Stimulated activated CD8-positive, alpha-beta memory T cell treated with anti-CD3 and anti-CD28 coated beads, Interleukin-4, amount 100 ng/mL, for 48 hours (primary cell): ENCODE results near the gene AP1M2.
A peak's percentile ranks its signal among the peaks of the same experiment; 100 is the strongest.
"Not testable (repeated sequence)": the region's sequence is repeated elsewhere in the genome, so short reads cannot be mapped to it uniquely, and the experiment has no call there.

Experiments used
- DNase-seq: peaks from one replicate; pipeline ENCODE4 v3.0.0-alpha.2; 2020

Gene AP1M2

DNA sequence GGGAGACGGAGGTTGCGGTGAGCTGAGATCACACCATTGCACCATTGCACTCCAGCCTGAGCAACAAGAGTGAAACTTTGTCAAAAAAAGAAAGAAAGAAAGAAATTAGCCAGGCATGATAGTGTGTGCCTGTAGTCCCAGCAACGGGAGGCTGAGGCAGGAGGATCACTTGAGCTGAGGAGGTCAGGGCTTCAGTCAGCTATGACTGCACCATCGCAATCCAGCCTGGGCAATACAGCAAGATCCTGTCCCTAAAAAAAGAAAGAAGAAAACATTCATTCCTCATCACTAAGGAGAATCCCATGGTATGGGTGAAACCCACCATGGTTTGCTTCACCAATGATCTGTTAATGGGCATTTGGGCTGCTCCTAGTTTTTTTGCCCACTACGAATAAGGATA lies 13.0 kb upstream of the AP1M2 start:
- no peak for DNase-seq

GRCh38 chr19:10593820-10594637 lies 6.9 kb upstream of the AP1M2 start:
- DNase-seq: no peak

DNA sequence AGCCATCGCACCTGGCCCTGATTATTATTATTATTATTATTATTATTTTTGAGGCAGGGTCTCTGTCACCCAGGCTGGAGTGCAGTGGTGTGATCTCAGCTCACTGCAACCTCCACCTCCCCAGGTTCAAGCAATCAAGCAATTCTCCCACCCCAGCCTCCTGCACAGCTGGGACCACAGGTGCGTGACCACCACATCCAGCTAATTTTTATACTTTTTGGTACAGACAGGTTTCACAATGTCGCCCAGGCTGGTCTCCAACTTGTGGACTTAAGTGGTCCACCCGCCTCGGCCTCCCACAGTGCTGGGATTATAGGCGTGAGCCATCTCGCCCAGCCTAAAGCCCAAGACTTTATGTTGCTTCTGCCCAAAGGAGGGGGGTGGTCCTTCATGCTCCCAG lies 6.0 kb upstream of the AP1M2 start:
- no peak for DNase-seq

- no peak for DNase-seq
These were observed 683 bp upstream of the AP1M2 start for GRCh38 chr19:10587839-10588150.

- no peak for DNase-seq
These were observed 716 bp downstream of the AP1M2 start for GRCh38 chr19:10586396-10586795.

- DNase-seq: no peak
These were observed 3.9 kb downstream of the AP1M2 start for GRCh38 chr19:10583036-10583776.

- DNase-seq: no peak
These were observed 5.0 kb downstream of the AP1M2 start for GRCh38 chr19:10582091-10582490.

DNA sequence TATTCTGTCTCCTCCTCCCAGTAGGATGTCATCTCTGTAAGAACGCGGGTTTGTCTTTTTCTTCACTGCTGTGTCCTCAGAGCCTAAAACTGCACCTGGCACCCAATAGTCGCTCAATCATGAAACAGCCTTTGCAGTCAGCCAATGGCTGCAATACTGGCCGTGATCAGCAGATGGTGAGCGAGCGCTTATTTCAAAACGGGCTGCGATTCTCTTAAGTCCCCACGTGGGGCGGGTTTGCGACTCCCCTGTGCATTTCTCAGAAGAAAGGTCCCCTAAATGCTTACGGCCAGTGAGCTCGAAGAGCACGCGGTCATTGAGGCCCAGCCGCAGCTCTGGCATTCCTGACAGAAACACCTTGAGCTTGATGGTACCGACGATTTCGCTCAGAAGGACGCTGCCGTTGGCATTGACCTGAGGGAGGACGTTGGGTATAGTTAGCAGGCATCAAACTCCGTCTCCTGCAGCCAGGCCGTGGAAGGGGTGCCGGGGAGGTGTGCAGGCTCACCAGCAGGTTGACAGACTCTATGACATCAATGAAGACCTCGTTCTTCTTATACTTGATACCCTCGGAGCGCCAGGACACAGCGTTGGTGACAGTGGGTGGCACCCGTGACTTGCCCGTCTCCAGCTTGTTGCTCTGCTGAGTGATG lies 6.0 kb downstream of the AP1M2 start:
- DNase-seq: peak; percentile 97

GRCh38 chr19:10577951-10578350 lies 9.2 kb downstream of the AP1M2 start:
- DNase-seq: no peak

GRCh38 chr19:10575011-10575716 lies 11.9 kb downstream of the AP1M2 start:
- no peak for DNase-seq

DNA sequence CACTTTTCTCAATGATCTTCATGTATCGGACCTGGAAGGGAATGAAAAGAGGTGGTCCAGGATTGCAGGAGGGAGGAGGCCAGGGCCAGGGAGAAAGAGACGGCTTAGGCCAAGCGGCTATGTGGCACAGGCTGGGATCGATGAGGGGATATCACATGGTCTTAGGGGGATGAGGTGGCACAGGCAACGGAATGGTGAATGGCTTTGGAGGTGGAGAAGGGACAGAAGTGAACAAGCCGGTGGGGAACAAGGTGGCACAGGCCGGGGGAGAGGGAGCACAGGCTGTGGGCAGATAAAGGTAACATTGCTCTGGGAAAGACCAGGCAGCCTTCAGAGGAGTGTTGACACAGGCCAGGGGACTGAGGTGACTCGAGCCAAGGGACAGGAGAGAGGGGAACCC lies 12.7 kb downstream of the AP1M2 start:
- DNase-seq: no peak

DNA sequence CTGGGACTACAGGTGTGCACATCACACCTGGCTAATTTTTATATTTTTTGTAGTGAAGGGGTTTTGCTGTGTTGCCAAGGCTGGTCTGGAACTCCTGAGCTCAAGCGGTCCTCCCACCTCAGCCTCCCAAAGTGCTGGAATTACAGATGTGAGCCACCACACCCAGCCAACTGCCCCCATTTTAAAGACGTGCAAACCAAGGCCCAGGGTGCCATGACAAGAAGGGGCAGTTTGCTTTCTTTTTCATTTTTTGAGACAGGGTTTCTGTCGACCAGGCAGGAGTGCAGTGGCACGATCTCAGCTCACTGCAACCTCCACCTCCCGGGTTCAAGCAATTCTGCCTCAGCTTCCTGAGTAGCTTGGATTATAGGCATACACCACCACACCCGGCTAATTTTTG lies 13.3 kb downstream of the AP1M2 start:
- DNase-seq: not testable (repeated sequence)

- peak; percentile 100 for DNase-seq
These were observed 18.1 kb downstream of the AP1M2 start, which contains the start of gene CDKN2D for GRCh38 chr19:10568826-10569651. Gene CDKN2D (minus strand): TSS chr19:10568979. CDS start chr19:10568653, 326 bp downstream.

GRCh38 chr19:10568062-10568825 lies 18.9 kb downstream of the AP1M2 start:
- DNase-seq: peak; percentile 71

GRCh38 chr19:10567656-10568055 lies 19.5 kb downstream of the AP1M2 start:
- no peak for DNase-seq

- peak; percentile 74 for DNase-seq
These were observed 20.3 kb downstream of the AP1M2 start for GRCh38 chr19:10566658-10567410.

GRCh38 chr19:10566408-10566657 lies 20.8 kb downstream of the AP1M2 start:
- DNase-seq: no peak

DNA sequence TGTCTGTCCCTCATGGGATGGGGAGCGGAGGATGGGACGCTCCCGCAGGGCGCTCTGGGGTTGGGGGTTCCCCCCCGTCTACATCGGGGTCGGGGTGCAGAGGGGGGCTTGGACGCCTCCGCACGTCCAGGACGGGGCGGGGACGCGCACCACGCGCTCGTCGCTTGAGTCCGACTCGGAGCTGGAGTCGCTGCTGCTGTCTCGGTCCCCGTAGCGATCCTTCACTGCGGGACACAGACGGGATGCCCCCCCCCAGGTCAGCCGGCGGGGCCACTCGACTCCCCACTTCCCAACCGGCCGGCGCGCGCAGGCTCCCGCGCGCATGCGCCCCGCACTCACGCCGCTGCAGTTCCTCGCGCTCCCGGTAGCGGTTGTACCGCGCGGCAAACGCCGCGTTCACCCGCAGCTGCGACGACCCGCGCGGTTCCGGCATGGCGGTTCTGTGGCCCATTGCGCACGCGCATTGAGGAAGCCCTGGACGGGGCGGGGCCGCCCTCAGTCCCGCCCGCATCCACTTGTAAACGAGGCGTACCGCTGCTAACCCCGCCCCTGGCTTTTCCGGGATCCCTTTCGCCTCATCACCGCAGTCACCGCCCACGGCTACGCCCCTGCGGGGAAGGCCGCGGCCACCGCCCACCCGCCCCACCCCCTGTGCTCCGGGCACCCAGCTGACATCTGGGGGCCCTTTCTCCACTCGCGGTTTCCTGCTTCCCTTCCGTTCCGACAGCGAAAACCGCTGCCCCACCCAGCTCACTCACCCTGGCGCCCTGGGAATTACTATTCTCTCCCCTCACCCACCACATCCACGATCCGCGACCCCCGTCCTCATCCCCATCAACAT lies 21.3 kb downstream of the AP1M2 start, which contains the start of gene KRI1:
Gene KRI1 (minus strand): TSS at position 444 of the 841 bp plus-strand sequence. CDS start 11 bp downstream, at position 433.
- DNase-seq: peak; percentile 99

DNA sequence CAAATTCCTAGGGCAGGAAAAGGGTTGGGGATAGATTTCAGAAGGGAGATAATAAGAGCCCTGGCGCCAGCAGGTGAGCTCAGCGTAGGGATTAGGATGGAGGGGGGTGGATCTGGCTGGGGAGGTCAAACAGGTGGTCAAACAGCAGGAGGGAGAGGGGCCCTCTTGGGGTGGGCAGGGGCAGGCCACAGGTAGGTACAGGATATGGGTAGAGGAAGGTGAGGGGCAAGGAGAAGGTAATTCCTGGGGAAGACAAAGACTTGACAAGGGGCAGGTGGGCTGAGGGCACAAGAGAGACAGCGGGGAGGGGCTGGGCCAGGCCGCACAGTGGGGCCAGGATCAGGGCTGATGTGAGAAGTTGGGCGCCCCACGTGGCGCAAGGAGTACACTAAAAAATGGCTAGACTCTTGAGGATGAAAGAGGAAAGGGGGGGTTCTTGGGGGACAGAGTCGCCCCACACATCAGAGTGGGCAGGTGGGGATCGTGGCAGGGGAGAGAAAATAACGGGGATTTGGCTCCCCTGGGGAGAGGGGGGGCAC lies 22.0 kb downstream of the AP1M2 start:
- DNase-seq: peak; percentile 75

DNA sequence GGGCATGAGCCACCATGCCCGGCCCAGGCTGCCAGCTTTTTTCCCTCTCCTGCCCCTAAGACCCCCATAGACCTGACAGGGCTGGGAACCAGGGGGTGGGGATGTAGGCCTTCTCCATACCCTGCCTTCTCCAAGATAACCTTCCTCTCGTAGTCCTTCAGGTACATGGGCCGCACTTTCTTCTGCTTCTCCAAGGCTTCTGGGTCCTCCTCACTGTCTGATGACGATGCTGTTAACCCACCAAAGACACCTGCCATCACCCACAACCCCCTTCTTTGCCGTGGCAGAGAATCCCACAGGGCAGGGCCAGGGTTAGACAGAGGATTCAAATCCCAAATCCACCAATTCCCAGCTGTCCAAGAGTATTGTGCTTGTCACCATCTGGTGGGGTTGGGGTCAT lies 24.5 kb downstream of the AP1M2 start:
- no peak for DNase-seq
